HG02870 (cell line): ENCODE measurements around the gene CRYGN.

Source experiments
- ATAC-seq: cut with Tn5 transposase; IDR thresholded peaks from one replicate; pipeline ENCODE4 v1.9.1; 2021; ENCODE audit warnings: mild to moderate bottlenecking, moderate library complexity; ENCODE audit not compliant: unreplicated experiment

Gene CRYGN, protein sequence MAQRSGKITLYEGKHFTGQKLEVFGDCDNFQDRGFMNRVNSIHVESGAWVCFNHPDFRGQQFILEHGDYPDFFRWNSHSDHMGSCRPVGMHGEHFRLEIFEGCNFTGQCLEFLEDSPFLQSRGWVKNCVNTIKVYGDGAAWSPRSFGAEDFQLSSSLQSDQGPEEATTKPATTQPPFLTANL

DNA sequence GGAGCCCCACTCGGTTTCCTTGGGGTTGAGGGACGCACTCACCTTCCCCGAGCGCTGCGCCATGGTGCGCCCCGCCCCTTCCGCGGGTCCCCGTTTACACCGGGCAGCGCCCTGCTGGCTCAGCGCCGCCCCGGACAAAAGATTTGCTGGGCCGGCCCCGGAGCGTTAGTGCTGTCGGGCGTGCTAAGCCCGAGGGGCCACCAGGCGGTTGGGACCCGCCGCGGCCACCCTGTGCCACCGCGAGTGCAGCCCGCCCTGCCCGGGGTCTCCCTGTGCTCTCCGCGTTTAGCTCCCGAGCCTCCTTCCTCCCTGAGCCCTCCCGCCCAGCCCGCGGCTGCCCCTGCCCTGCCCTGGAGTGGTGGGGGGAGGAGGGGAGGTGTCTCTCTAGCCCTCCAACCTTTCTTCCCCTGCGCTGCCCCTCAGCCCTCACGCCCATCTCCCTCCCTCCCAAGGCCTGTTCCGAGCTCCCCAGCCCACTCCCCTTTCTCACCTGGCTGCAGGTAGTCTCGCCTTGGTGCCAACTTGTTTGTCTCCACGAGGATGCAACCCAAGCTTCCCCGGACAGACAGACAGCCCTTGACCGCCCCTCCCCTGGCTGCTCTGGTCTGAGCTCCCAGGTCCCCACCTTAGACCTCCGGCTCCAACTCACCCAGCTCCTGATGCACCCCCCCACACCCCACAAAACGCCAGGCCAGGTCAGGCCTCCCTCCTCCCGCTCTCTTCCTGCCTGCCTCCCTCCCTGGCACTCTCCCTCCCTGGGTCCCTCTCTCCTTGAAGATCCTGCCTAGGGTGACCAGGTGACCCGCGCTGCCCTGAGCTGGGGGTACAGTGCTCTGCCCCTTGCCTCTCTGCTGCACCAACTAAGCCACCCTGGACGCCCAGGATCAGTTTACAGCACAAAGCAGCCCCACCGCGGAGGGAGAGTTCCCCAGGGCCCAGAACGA, at the start of gene CRYGN:
Gene CRYGN, minus strand, starts transcription at position 287 of the 944 bp plus-strand sequence. Its CDS starts 224 bp downstream, at position 63.
- ATAC-seq = no peak

DNA sequence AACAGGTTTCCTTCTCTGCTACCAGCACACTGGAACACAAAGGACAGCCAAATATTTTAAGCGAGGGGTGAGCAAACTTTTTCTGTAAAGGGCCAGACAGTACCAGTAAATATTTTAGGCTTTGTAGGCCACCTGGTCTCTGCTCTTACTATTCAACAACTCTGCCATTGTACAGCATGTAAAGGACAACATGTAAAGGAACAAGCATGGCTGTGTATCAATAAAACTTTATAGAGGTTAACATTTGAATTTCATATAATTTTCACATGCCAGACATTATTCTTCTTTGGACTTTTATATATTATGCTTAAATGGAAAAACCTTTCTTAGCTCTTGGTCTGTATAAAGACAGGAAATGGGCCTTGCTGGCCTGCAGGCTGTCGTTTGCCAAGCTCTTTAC, 49.6 kb upstream of the CRYGN start:
- ATAC-seq = no peak

DNA sequence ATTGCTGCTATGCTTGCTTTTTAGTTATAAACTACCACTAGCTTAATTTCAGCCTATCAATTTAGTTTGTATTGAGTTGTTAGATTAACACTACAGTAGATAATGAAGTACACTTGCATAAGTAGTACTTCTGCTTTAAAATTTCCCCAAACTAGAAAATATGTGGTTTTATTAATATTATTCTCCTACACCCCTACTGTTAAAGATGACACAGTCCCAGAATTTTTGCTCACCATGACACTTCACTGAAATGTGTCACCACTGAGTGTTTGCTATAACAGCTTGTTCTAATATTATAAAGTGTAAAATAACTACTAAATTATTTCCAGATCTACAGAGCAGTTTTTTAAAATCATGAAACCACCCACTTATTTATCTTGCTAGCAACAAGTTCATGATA, 48.2 kb upstream of the CRYGN start:
- ATAC-seq = no peak

DNA sequence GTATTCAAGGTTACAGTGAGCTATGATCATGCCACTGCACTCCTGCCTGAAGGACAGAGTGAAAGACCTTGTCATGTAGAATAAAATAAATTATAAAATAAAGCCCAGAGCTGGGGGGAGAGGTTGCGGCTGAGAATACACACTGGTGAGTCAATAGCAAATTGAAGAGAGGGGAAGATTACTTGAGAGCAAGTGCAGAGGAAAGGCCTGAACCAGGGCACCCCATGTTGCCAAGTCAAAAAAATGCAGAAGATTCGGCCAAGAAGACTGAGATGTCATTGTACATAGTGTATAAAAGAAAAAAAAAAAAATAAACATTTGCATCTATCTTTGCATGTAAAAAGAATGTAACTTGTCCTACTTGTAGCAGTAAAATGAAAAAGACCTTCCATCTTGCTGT, 47.3 kb upstream of the CRYGN start:
- ATAC-seq = no peak

DNA sequence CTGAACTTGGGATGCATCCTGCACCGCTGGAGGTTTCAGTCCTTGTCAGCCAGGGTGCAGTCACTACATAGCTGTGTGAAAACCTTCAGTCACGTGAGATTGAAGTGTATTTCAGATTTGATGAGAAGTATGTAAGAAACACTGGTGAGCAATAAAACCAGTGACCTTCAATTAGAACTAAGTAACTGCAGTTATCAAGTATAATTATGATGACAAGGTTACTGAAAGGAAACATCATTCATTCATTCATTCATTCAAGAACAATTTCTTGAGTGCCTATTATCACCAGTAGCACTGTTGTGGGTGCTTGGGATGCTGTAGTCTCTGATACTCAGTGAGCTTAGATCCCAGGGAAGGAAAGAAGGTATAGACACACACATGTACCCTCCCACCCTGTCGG, 46.1 kb upstream of the CRYGN start:
- no peak for ATAC-seq

DNA sequence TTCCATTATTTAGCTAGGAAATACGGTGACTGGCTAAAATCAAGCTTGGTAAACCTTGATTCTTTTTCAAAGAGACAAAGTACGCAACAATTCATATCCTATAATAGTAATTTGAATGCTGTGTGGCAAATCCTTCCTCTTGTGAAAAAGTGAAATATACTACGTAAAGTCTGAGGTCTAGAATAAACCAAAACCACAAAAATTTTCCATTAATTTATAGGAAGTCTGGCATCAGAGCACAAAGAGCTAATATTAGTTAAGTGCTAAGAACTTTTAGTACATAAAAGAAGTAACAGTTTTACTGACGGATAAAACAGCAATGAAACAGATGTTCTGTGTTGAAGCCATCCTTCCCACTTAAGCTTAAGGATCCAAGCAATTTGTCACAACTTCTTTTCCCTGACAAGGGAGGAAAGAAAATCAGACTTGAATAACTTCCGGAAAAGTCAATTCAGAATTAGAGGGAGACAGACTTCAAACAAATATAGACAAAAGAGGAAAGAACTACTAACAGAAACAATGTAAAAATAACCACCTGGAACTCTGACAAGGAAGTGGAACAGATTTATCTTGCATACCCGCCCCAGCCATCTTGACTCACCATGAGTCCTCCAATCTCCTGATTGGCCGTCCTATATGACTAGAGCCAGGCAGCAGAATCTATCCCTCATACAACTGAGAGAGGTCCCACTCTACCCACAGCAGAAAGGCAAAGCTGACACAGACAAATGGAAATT, 45.2 kb upstream of the CRYGN start:
- ATAC-seq = peak; percentile 79

DNA sequence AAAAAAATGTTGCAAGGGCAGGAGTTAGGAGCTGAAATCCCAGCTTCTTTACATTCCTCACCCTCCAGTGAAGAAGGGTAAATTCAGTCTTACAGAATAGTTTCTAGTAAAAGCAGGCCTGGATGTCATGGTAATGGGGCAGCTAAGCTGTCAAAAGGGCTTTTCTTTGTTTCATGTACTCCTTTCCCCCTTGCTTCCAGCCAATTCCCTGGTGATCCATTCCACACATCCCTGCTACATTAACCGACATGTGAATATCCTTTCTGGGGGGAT, 43.7 kb upstream of the CRYGN start:
- no peak for ATAC-seq

DNA sequence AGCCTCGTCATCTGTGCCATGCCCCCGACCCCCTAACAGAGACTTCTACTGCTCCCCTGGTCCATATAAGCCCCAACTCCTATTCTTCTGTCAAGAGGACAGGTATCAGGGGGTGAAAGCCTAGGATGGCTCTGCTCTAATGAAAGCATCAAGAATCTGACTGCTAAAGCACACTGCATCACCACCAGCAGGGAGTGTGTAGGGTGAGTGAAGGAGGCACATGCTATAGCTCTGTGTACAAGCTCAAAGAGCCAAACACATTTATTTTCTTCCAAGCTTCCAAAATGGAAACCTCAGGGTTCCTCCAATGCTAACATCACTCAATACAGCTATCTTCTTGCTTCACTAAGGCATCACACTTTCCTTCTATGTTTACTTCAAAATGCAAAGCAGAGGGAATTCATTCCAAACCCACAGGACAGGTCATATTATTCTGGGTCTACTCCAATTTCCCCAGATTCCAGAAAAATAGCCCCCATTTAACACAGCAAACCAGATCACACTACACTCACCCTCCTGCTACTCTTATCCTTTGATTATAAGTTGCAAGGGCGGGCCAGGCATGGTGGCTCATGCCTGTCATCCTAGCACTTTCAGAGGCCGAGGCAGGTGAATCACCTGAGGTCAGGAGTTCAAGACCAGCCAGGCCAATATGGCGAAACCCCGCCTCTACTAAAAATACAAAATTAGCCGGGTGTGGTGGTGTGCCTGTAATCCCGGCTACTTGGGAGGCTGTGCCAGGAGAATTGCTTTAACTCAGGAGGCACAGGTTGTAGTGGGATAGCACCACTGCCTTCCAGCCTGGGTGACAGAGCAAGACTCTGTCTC, 43.2 kb upstream of the CRYGN start:
- ATAC-seq = no peak

DNA sequence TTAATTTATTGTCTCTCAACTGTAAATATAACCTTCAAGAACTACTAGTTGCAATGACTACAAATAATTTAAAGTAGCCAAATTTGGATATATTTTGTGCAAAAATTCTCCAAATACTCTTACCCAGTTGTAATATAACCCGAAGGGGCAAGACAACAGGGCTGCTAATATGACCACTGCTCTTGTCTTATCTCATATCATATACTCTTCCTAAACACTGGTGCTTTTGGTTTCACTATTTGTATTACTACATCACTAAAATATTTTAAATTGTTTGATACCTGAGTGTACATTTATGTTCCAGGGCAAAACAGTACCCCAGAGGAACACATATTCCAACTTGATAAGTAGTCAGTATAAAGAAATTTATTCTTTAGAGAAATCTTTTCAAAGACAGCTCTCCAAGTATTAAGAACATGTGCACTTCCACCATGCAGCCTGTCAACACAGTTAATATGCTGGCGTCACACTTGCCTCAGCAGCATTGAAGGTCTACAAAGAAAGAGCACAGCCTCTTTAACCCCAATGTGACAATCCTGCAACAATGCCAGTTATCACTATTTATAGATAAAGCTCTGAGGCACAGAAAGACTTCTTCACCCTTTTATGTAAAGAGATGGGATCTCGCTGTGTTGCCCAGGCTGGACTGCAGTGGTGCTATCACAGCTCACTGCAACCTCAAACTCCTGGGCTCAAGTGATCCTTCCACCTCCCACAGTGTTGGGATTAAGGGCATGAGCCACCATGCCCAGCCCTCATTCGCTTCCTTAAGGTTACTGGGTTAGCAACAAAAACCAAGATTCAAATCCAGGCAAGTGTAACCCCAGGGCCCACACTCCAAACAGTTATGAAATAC, 41.9 kb upstream of the CRYGN start:
- no peak for ATAC-seq

DNA sequence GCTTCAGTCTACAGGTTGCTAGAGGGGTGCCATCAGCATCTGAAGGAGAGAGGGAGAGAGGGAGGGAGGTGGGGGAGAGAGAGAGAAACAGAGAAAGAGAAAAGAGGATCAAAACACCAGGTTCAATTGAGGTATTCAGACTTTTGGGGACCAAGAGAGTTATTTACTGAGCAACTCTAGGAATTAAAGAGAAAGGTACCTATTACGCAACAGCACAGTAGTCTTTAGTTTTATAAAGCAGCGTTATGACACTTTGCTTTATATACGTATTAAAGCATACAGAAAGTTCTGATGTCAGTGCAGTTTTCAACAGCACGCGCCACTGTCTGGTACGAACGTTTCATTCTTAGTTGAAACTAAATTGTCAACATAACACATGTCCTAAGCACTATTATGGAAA, 37.9 kb upstream of the CRYGN start:
- no peak for ATAC-seq

DNA sequence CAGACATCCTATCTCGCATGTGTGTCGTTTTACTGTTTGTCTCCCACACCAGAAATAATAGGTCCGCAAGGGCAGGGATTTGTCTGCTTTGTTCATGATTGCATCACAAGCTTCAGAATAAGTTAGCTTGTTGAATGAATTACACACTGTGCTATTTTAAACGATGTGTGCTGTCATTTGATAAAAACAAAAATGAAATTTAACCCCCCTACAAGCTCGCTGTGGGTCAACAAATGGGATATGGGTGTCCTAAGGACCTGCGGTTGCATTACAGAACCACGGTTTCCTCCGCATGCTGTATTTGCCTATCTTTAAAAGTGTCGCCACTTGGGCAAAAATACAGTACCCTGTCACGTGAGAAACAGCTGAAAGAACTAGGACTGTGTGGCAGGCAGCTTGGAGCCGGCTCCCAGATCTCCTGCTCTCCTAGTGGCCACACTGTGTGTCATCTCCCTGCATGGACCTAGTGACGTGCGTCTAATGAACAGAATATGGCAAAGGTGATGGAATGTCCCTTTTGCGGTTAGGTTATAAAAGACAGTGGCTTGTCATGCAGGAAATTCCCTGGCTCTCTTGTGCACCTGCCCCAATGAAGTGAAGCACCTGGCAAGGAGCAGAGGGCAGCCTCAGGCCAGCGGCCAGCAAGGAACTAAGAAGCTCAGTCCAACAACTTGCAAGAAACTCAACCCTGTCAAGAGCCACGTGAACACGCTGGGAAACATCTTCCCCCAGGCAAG, 32.9 kb upstream of the CRYGN start:
- peak; percentile 31 for ATAC-seq

DNA sequence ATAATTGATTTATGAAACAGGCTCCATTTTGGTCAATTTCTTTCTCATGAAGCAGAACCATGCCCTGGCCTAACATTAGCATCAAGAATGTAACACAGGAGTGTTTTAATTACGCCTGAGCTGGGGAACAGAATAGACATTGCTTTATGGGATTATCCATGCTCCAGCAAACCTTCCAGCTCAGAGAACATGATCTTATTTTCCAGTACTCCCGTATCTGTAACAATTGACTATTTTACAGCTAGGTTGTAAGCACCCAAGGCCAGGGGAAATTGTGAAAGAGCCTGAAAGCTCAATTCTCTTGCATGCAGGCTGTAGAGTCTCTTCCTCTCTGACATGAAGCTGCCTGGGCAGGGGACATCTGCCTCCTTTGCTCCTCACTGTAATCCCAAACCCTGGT, 30.8 kb upstream of the CRYGN start:
- ATAC-seq = no peak

DNA sequence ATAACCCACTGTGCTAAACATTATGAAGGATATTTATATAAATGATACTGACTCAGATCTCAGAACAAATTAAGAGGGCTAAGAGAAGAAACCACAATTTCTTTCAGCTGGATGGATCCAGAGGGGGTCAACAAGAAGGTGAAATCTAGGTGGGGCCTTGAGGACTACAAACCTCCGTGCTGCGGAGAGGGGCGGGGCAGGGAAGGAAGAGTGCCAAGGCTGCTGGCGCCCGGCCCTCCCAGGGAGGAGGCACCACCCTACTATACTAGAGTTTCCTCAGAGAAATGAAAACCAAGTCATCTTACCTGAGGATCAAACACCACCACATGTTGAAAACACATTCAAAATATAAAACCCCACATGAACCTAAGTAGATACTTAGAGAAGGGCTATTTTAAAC, 29.3 kb upstream of the CRYGN start:
- ATAC-seq = no peak

DNA sequence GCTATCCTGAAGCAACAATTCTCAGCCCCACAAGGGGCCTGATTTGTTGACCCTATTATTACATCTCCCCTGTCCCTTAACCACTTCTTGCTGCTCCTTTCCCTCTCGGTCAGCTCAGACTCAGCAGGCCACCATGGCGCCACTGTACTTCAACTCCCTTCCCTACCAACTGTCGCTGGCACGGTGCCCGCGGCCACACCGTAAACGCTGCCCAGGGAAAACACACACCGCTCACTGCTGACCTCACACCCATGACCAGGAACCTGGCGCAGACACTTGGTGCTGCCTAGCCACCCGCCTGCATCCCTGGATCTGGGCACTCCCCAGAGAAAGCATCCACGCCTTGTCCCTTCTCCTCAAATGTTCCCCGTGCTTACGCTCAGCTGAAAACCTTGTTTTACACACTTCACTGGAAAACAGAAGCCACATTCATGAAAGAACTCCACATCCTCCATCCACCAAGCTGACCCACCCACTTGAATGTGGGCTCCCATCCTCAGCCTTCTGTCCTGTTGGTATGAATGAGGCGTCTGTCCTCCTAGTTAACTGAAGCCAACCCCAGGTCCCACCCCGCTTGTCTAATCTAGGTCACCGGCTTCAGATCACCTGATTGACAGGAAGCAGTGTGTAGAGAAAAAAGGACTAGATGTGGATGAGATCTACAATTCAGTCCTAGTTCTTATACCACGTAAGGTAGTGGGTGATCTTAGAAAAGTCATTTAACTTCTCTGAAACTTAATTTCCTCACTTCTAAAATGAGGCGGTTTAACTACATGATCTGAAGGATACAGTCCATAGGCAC, 28.5 kb upstream of the CRYGN start:
- ATAC-seq = no peak

DNA sequence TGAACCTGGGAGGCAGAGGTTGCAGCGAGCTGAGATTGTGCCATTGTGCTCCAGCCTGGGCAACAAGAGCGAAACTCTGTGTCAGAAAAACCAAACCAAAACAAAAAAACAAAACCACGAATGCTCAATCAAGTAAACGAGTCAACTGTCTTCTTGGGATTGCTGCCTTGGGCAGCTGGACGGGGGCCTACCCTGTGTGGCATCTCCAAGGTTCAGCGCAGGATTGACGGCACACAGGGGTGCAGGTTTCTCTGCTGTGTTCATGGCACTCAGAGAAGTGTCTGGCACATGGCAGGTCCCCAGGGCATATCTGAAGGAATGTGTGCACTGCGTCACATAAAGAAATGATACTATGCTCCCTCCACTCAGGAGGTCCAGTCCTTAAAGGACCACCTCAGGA, 25.2 kb upstream of the CRYGN start:
- no peak for ATAC-seq

DNA sequence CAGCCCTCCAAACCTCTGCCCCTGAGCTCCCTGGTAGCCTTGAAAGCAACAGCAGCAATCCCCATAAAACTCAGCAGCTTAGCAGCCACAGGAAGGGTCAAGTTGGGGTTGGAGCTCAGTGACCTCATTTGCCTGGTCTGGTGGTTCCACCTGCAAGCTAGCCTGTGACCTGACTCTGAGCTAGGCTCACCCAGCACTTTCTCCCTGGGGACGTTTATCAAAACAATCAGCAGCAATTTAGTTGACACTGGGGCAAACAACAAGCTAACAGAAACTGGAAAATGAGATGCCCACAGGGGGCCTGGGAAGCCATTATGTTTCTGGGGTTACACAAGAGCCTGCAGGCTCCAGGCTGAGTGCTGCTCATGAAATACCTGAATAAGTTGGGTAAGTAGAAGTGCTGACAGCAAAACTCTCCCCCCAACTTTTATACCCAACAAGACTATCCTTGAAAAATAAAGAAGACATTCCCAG, 22.4 kb upstream of the CRYGN start:
- ATAC-seq = no peak

DNA sequence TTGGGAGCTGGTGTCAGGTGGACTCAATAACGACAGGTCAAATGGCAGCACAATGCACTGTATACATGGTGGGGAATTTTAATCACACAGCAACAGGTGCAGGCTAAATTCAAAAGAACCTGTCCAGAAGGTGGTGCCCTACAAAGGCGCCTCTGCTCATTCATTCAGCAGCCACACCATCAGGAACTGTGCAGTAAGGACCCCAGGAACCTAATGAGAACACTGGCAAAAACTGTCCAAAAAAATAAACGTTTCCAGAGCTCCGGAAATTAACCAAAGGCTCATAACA, 21.9 kb upstream of the CRYGN start:
- ATAC-seq = no peak

DNA sequence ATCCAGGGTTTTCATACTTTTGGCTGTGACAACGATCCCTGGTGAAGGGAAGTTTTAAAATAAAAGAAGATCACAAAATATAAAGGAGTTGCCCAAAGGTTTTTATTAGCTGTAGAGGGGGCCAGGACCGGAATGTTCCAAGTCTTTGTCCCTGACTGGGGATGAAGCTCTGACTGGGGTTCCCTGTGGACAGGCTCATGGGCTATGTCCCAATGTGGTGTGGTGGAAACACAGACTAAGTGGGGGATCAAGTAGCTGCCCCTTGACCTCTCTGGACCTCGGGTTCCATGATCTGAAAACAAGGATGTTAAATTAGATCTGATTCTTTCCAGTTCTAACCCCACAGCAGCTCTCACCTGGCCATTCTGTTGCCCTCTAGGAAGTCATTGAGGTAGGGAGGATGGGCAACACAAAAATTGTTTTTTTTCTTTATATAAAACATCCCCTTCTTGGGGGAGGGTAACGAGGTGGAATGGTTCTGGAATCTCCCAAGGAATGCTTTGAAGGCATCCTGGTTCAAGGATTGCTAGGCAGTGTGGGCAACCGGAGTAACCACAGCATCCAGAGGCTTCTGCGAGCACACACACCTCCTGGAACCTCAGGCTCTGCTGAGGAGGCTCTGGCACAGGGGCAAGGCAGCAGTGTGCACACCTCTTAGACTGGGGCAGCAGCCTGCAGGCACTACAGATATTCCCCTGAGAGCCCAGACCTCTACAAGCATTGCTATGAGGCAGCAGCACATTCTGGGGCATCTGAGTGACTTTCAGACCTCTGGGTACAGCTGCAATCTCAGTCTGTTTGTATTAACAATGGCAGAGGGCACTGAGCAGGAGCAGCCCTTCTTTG, 21.4 kb upstream of the CRYGN start:
- ATAC-seq = no peak
